Measurements from ENCODE around the gene GRB10.

DNA sequence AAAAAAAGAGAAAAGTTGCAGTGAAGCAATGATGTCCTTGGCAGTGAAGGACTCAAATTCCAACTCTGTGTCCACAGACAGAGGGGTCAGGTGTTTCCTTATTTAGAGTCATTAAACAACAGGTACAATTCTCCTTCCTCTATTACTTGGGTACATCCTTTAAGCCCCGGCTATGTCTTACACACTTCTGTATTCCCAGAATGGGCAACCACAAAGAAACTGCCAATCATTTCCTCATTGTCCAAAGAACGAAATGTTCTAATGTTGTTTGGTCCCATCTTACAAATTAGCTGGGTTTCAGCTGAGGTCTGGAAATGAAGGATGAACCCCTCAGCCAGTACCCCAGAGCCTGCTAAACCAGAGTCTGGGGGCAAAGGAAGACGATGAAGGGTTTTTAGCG, 59.5 kb downstream of the GRB10 start:
- no peak for TF ChIP-seq TCF12 (IDR thresholded peaks at IDR 0.05; ENCODE audit: low read depth, low read length)
- TF ChIP-seq, protein P1, sequence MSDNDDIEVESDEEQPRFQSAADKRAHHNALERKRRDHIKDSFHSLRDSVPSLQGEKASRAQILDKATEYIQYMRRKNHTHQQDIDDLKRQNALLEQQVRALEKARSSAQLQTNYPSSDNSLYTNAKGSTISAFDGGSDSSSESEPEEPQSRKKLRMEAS (IDR thresholded peaks at IDR 0.05) = no peak
- no peak for TF ChIP-seq EP300 (IDR thresholded peaks at IDR 0.05; ENCODE audit: borderline replicate concordance in 1 of 2, low read depth in 2 of 2, low read length in 2 of 2)
- no peak for TF ChIP-seq EZH2 (IDR thresholded peaks at IDR 0.05; ENCODE audit: low read depth, low read length, severe bottlenecking)
- TF ChIP-seq, protein P2, sequence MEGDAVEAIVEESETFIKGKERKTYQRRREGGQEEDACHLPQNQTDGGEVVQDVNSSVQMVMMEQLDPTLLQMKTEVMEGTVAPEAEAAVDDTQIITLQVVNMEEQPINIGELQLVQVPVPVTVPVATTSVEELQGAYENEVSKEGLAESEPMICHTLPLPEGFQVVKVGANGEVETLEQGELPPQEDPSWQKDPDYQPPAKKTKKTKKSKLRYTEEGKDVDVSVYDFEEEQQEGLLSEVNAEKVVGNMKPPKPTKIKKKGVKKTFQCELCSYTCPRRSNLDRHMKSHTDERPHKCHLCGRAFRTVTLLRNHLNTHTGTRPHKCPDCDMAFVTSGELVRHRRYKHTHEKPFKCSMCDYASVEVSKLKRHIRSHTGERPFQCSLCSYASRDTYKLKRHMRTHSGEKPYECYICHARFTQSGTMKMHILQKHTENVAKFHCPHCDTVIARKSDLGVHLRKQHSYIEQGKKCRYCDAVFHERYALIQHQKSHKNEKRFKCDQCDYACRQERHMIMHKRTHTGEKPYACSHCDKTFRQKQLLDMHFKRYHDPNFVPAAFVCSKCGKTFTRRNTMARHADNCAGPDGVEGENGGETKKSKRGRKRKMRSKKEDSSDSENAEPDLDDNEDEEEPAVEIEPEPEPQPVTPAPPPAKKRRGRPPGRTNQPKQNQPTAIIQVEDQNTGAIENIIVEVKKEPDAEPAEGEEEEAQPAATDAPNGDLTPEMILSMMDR (IDR thresholded peaks at IDR 0.05; ENCODE audit: control extremely low read depth in 1 of 3, insufficient read depth in 1 of 3, low read depth in 1 of 3, low read length in 3 of 3) = no peak
- no peak for TF ChIP-seq NRF1 (IDR thresholded peaks at IDR 0.05; ENCODE audit: low read depth, low read length)
- no peak for TF ChIP-seq POLR2A (IDR thresholded peaks at IDR 0.05; ENCODE audit: control extremely low read depth in 1 of 2, low read depth in 2 of 2, low read length in 2 of 2)
- no peak for TF ChIP-seq NANOG (IDR thresholded peaks at IDR 0.05; ENCODE audit: insufficient read depth, low read depth, low read length, poor library complexity, severe bottlenecking)

Data from H1 (cell line).